IMR-90 (cell line): ENCODE measurements around the gene IQGAP2. TPM values are rescaled to one million over a fixed set of nuclear protein-coding genes. Genes with fewer than 3 reads are reported as not detected.

Experiments used
- ATAC-seq: fragments of 200-7000 bp; cut with Tn5 transposase; 2 replicates; pipeline ENCODE4 v1.9.1; 2020; ENCODE audit warnings: low read depth, mild to moderate bottlenecking, moderate library complexity
- BruUV-seq: library from RNA; stranded (reverse); fragments of 400-500 nt; replicated peaks from 2 replicates; lab custom pipeline; 2021; lab: Mats Ljungman, UMichigan
- CTCF ChIA-PET: fragments of 300-600 bp; formaldehyde crosslinking; extraction: SDS; loops from one replicate; lab custom pipeline; 2021; ENCODE audit warnings: antibody characterized with exemption; lab: Yijun Ruan, JAX
- POLR2A ChIA-PET: fragments of 300-600 bp; sonication (Branson Sonifier 250); formaldehyde crosslinking; loops from one replicate; lab custom pipeline; 2022; ENCODE audit warnings: antibody characterized with exemption; ENCODE audit not compliant: unreplicated experiment; lab: Charles Lee
- DNase-seq: peaks from one replicate; pipeline ENCODE4 v3.0.0; 2013
- H2AFZ ChIP-seq: replicated peaks from 2 replicates; pipeline ENCODE3; 2013; ENCODE audit warnings: low read length, mild to moderate bottlenecking; ENCODE audit not compliant: poor library complexity
- H2AK5ac ChIP-seq: 2 replicates; pipeline ENCODE4 v1.6.1; 2013; ENCODE audit warnings: low read depth, low read length, inconsistent platforms
- H2AK9ac ChIP-seq: replicated peaks from 2 replicates; pipeline ENCODE3; 2013; ENCODE audit warnings: mild to moderate bottlenecking, low read depth, low read length, moderate library complexity; ENCODE audit not compliant: poor library complexity
- H2BK120ac ChIP-seq: 2 replicates; pipeline ENCODE4 v1.6.1; 2013; ENCODE audit warnings: low read depth, low read length, inconsistent platforms
- H2BK15ac ChIP-seq: 3 replicates; pipeline ENCODE4 v1.6.1; 2013; ENCODE audit warnings: low read depth, low read length, inconsistent platforms
- H2BK20ac ChIP-seq: 2 replicates; pipeline ENCODE4 v1.6.1; 2013; ENCODE audit warnings: low read depth, mild to moderate bottlenecking, inconsistent platforms, low read length, moderate library complexity
- H2BK5ac ChIP-seq: 2 replicates; pipeline ENCODE4 v1.6.1; 2013; ENCODE audit warnings: mild to moderate bottlenecking, low read depth, low read length, inconsistent platforms; ENCODE audit not compliant: poor library complexity, severe bottlenecking
- H3K14ac ChIP-seq: replicated peaks from 2 replicates; pipeline ENCODE4 v1.6.1; 2013; ENCODE audit warnings: low read depth, low read length, inconsistent platforms
- H3K18ac ChIP-seq: 2 replicates; pipeline ENCODE4 v1.6.1; 2013; ENCODE audit warnings: low read depth, low read length, control low read depth
- H3K23ac ChIP-seq: 2 replicates; pipeline ENCODE4 v1.6.1; 2013; ENCODE audit warnings: low read depth, low read length, inconsistent platforms
- H3K27ac ChIP-seq: 2 replicates; pipeline ENCODE4 v1.5.1; 2013; ENCODE audit warnings: mild to moderate bottlenecking, control low read depth, low read length; ENCODE audit not compliant: insufficient read depth
- H3K27me3 ChIP-seq: 2 replicates; pipeline ENCODE4 v1.6.1; 2013; ENCODE audit warnings: low read length; ENCODE audit not compliant: control insufficient read depth, insufficient read depth
- H3K36me3 ChIP-seq: 2 replicates; pipeline ENCODE4 v1.6.1; 2013; ENCODE audit warnings: low read length, mixed read lengths; ENCODE audit not compliant: control insufficient read depth, insufficient read depth
- H3K4ac ChIP-seq: 2 replicates; pipeline ENCODE4 v1.6.1; 2013; ENCODE audit warnings: low read depth, low read length, inconsistent platforms
- H3K4me1 ChIP-seq: 2 replicates; pipeline ENCODE4 v1.6.1; 2013; ENCODE audit warnings: low read length, mixed read lengths; ENCODE audit not compliant: control insufficient read depth, insufficient read depth
- H3K4me2 ChIP-seq: 2 replicates; pipeline ENCODE4 v1.6.1; 2013; ENCODE audit warnings: low read depth, mild to moderate bottlenecking, control low read depth, low read length, moderate library complexity
- H3K4me3 ChIP-seq: 2 replicates; pipeline ENCODE4 v1.5.1; 2013; ENCODE audit warnings: low read depth, mild to moderate bottlenecking, control low read depth, low read length, moderate library complexity; ENCODE audit not compliant: insufficient read depth
- H3K56ac ChIP-seq: 2 replicates; pipeline ENCODE4 v1.6.1; 2013; ENCODE audit warnings: low read length, inconsistent platforms; ENCODE audit not compliant: insufficient read depth; ENCODE audit errors: extremely low read depth
- H3K79me1 ChIP-seq, 2 experiments: 2 replicates each; pipeline ENCODE4 v1.6.1; 2013; ENCODE audit warnings: low read length in 2 of 2, inconsistent platforms in 1 of 2, low read depth in 1 of 2
- H3K9ac ChIP-seq: 2 replicates; pipeline ENCODE4 v1.6.1; 2013; ENCODE audit warnings: low read depth, low read length, control low read depth
- H3K9me1 ChIP-seq: 2 replicates; pipeline ENCODE4 v1.6.1; 2013; ENCODE audit warnings: low read length, inconsistent platforms; ENCODE audit not compliant: insufficient read depth
- H3K9me3 ChIP-seq: 2 replicates; pipeline ENCODE4 v1.6.1; 2013; ENCODE audit warnings: low read length; ENCODE audit not compliant: control insufficient read depth, insufficient read depth
- H4K20me1 ChIP-seq: 2 replicates; pipeline ENCODE4 v1.6.1; 2013; ENCODE audit warnings: low read length, inconsistent platforms; ENCODE audit not compliant: insufficient read depth
- H4K5ac ChIP-seq: 2 replicates; pipeline ENCODE4 v1.6.1; 2013; ENCODE audit warnings: mild to moderate bottlenecking, low read depth, low read length, control low read depth
- H4K8ac ChIP-seq, 2 experiments: 2 replicates each; pipeline ENCODE4 v1.6.1; 2013; ENCODE audit warnings: low read depth in 2 of 2, low read length in 2 of 2, control low read depth in 1 of 2, inconsistent platforms in 1 of 2
- H4K91ac ChIP-seq: 2 replicates; pipeline ENCODE4 v1.6.1; 2013; ENCODE audit warnings: low read depth, low read length, inconsistent platforms; ENCODE audit not compliant: insufficient read depth
- CEBPB ChIP-seq: IDR thresholded peaks from 2 replicates; pipeline ENCODE4 v1.6.1; 2012; ENCODE audit warnings: low read depth, low read length, improper control_type of control experiment
- ELK1 ChIP-seq: fragments of 150-350 bp; IDR thresholded peaks from 2 replicates; pipeline ENCODE4 v1.6.1; 2016; ENCODE audit warnings: low read depth, mild to moderate bottlenecking, low read length, moderate library complexity, borderline replicate concordance
- MAZ ChIP-seq: IDR thresholded peaks from 2 replicates; pipeline ENCODE4 v1.6.1; 2012; ENCODE audit warnings: low read depth, mild to moderate bottlenecking, low read length, improper control_type of control experiment, moderate library complexity, borderline replicate concordance
- MXI1 ChIP-seq: IDR thresholded peaks from 2 replicates; pipeline ENCODE4 v1.6.1; 2012; ENCODE audit warnings: low read depth, mild to moderate bottlenecking, low read length, moderate library complexity, borderline replicate concordance
- RCOR1 ChIP-seq: IDR thresholded peaks from 2 replicates; pipeline ENCODE4 v1.6.1; 2012; ENCODE audit warnings: mild to moderate bottlenecking, low read length, improper control_type of control experiment; ENCODE audit not compliant: insufficient replicate concordance
- WGBS, 2 experiments: methylation state at CpG; one replicate each; pipeline versions ENCODE4 v1.1.5 to v1.1.7; 2013; ENCODE audit warnings: missing lambda C conversion rate in 2 of 2; ENCODE audit not compliant: insufficient read length in 1 of 2; ENCODE audit errors: extremely low coverage in 2 of 2; 5-methylcytosine and 5-hydroxymethylcytosine counted together
- dilution Hi-C: fragments of 300-500 bp; cut with HindIII; formaldehyde crosslinking; loops from one replicate; pipeline ENCODE4 v1.14.3; 2018; ENCODE audit warnings: low sequenced_read_pairs; ENCODE audit not compliant: unreplicated experiment
- in situ Hi-C: fragments of 300-500 bp; cut with MboI; formaldehyde crosslinking; loops from 3 replicates; pipeline ENCODE4 v1.14.3; 2019; ENCODE audit warnings: low sequenced_read_pairs, inconsistent platforms, mixed read lengths
- intact Hi-C: fragments of 100-400 bp; cut with micrococcal nuclease; formaldehyde crosslinking; loops from 2 replicates; pipeline ENCODE4 v1.10.0; 2022
- polyA plus RNA-seq, 3 experiments: library from polyadenylated mRNA; depleted of rRNA; stranded (reverse); fragments of >200 nt; gene quantifications; 2 replicates each; pipeline ENCODE4 v1.2.3, GENCODE V29; 2012; ENCODE audit warnings: low replicate concordance in 1 of 3
- total RNA-seq: library from RNA; depleted of rRNA; stranded (reverse); fragments of >200 nt; gene quantifications from 2 replicates; pipeline ENCODE4 v1.2.3, GENCODE V29; 2012

The IQGAP2 gene
- total and polyA plus RNA-seq, 2 of the 4 experiments (the other 2 are of a cell fraction): 0.21 to 0.36 TPM

GRCh38 chr5:76514292-76514691 is 111.2 kb downstream of the IQGAP2 start:
- TF ChIP-seq MAZ (no peak), CEBPB (no peak), ELK1 (no peak), RCOR1 (no peak), MXI1 (no peak)
- H3K4me2 ChIP-seq: no peak overlapping the region
- H3K4me1 ChIP-seq: no peaks in the 10 kb centered on the region
- no peak overlapping the region for H3K14ac ChIP-seq
- no peak overlapping the region for H3K4me3 ChIP-seq
- no peaks in the 10 kb centered on the region for H3K79me1 ChIP-seq
- H4K91ac ChIP-seq: no peak overlapping the region
- BruUV-seq: no TSS peak
- no peak overlapping the region for H2AK5ac ChIP-seq
- no peak overlapping the region for H2AK9ac ChIP-seq
- no peak overlapping the region for H2BK120ac ChIP-seq
- intact Hi-C loops (no loop called here), in situ Hi-C loops (no loop called here), dilution Hi-C loops (no loop called here)
- CTCF ChIA-PET: no interaction called here
- ATAC-seq: no peak
- H3K27me3 ChIP-seq: no peaks in the 10 kb centered on the region
- no peak for DNase-seq
- no peak overlapping the region for H3K18ac ChIP-seq
- no peak overlapping the region for H3K23ac ChIP-seq
- H2BK15ac ChIP-seq: no peak overlapping the region
- H2AFZ ChIP-seq: no peak overlapping the region
- H4K8ac ChIP-seq: no peak overlapping the region
- H3K56ac ChIP-seq: no peak overlapping the region
- no peak overlapping the region for H2BK20ac ChIP-seq
- no peaks in the 10 kb centered on the region for H3K9me1 ChIP-seq
- no peak overlapping the region for H3K9ac ChIP-seq
- no peak overlapping the region for H2BK5ac ChIP-seq
- 40% methylated on average over 1 of the region's 4 CpGs; no CpG with 5 or more reads in 1 of the 2 experiments for WGBS, 2 experiments
- no peak overlapping the region for H4K5ac ChIP-seq
- no peak overlapping the region for H3K27ac ChIP-seq
- no peaks in the 10 kb centered on the region for H4K20me1 ChIP-seq
- no peak overlapping the region for H3K4ac ChIP-seq
- H3K9me3 ChIP-seq: no peaks in the 10 kb centered on the region
- H3K36me3 ChIP-seq: no peaks in the 10 kb centered on the region
- POLR2A ChIA-PET: no interaction called here
